PC-9 (cell line): ENCODE data around the gene GOLPH3. TPM values are rescaled to one million over a fixed set of nuclear protein-coding genes. Genes with fewer than 3 reads are reported as not detected.

Experiments used
- BruUV-seq: library from RNA; stranded (reverse); fragments of 400-500 nt; replicated peaks from 2 replicates; lab custom pipeline; 2021; lab: Mats Ljungman, UMichigan
- CTCF ChIA-PET: fragments of 300-600 bp; sonication (Branson Sonifier 250); formaldehyde crosslinking; loops from one replicate; lab custom pipeline; 2022; ENCODE audit warnings: antibody characterized with exemption; lab: Charles Lee
- POLR2A ChIA-PET: fragments of 300-600 bp; sonication (Branson Sonifier 250); formaldehyde crosslinking; loops from one replicate; lab custom pipeline; 2022; ENCODE audit warnings: antibody characterized with exemption; ENCODE audit not compliant: unreplicated experiment; lab: Charles Lee
- DNase-seq, 2 experiments: peaks; one replicate each; pipeline versions ENCODE4 v3.0.0 to v3.0.0-alpha.2; 2015 to 2022; ENCODE audit warnings: mixed read lengths in 1 of 2
- H2AFZ ChIP-seq: fragments of 200-600 bp; sonication (generic); 2 replicates; pipeline ENCODE4 v1.8.1; 2017; ENCODE audit warnings: antibody characterized with exemption
- H3F3A ChIP-seq: fragments of 200-600 bp; sonication (generic); 2 replicates; pipeline ENCODE4 v1.8.1; 2017; ENCODE audit warnings: antibody characterized with exemption, mild to moderate bottlenecking, low read depth; ENCODE audit not compliant: insufficient read depth
- H3K27ac ChIP-seq: fragments of 200-600 bp; sonication (generic); 2 replicates; pipeline ENCODE4 v1.6.1; 2016; ENCODE audit warnings: mixed run types
- H3K27me3 ChIP-seq: fragments of 200-600 bp; sonication (generic); 2 replicates; pipeline ENCODE4 v1.6.1; 2016; ENCODE audit warnings: low read depth, mixed run types; ENCODE audit not compliant: insufficient read depth
- H3K36me3 ChIP-seq: fragments of 200-600 bp; sonication (generic); 2 replicates; pipeline ENCODE4 v1.6.1; 2016; ENCODE audit warnings: low read depth, mixed run types
- H3K4me1 ChIP-seq: fragments of 200-600 bp; sonication (generic); replicated peaks from 2 replicates; pipeline ENCODE4 v1.6.1; 2016; ENCODE audit warnings: mixed run types; ENCODE audit not compliant: insufficient read depth
- H3K4me2 ChIP-seq: fragments of 200-600 bp; sonication (generic); 2 replicates; pipeline ENCODE4 v1.6.1; 2017; ENCODE audit warnings: mixed run types
- H3K4me3 ChIP-seq: fragments of 200-600 bp; sonication (generic); 2 replicates; pipeline ENCODE4 v1.6.1; 2016; ENCODE audit warnings: mixed run types
- H3K79me2 ChIP-seq: fragments of 200-600 bp; sonication (generic); 2 replicates; pipeline ENCODE4 v1.6.1; 2017; ENCODE audit warnings: low read depth, mixed run types
- H3K9me2 ChIP-seq: fragments of 200-600 bp; sonication (generic); 2 replicates; pipeline ENCODE4 v1.8.1; 2017; ENCODE audit warnings: mild to moderate bottlenecking; ENCODE audit not compliant: insufficient read depth
- H3K9me3 ChIP-seq: fragments of 200-600 bp; sonication (generic); 2 replicates; pipeline ENCODE4 v1.8.1; 2016; ENCODE audit warnings: low read depth; ENCODE audit not compliant: insufficient read depth
- H4K20me1 ChIP-seq: fragments of 200-600 bp; sonication (generic); 2 replicates; pipeline ENCODE4 v1.8.1; 2017; ENCODE audit not compliant: insufficient read depth
- CTCF ChIP-seq: fragments of 200-600 bp; sonication (generic); conservative IDR thresholded peaks from 2 replicates; pipeline ENCODE4 v1.6.1; 2017; ENCODE audit warnings: mixed run types, antibody characterized with exemption, mild to moderate bottlenecking, moderate library complexity
- EZH2 ChIP-seq: fragments of 200-600 bp; sonication (generic); IDR thresholded peaks from 2 replicates; pipeline ENCODE4 v1.8.0; 2017; ENCODE audit warnings: antibody characterized with exemption, low read depth
- intact Hi-C: fragments of 100-400 bp; cut with micrococcal nuclease; formaldehyde crosslinking; loops from one replicate; pipeline ENCODE4 v1.10.0; 2022; ENCODE audit not compliant: unreplicated experiment
- total RNA-seq: library from RNA; stranded (reverse); gene quantifications from 2 replicates; pipeline ENCODE4 v1.2.3, GENCODE V29; 2021

Gene GOLPH3
- total RNA-seq, 1 experiment from 2014 or later = 179 TPM

GRCh38 chr5:32109236-32109635 is 64.9 kb downstream of the GOLPH3 start:
- Histone ChIP-seq H3K4me1 (no peaks in the 10 kb centered on the region), H3K9me3 (no peaks in the 10 kb centered on the region), H3K36me3 (peaks cover 36% of the 10 kb centered on the region), H3K4me2 (no peak overlapping the region), H3K27ac (no peak overlapping the region), H4K20me1 (peaks cover 20% of the 10 kb centered on the region), H3K4me3 (no peak overlapping the region), H3K79me2 (no peaks in the 10 kb centered on the region), H2AFZ (no peak overlapping the region), H3K9me2 (no peaks in the 10 kb centered on the region), H3K27me3 (no peaks in the 10 kb centered on the region), H3F3A (peaks cover 4% of the 10 kb centered on the region; the same call in 1 of the 2 replicates)
- POLR2A ChIA-PET = no interaction called here
- TF ChIP-seq EZH2 (no peak), CTCF (no peak)
- intact Hi-C loops = loop anchor here (5.0 kb wide), 2 partner anchors 123 to 218 kb away; no protein-coding TSS in a partner anchor
- no TSS peak for BruUV-seq
- DNase-seq = no peak
- CTCF ChIA-PET = interaction anchor here (0.6 to 0.7 kb wide), 2 partner anchors 65 to 206 kb away, joined by 3 to 4 read pairs; partner anchors contain the start of gene GOLPH3

- no TSS peak for BruUV-seq
- H3K4me3 ChIP-seq = no peak overlapping the region
- DNase-seq = no peak
- H3K9me2 ChIP-seq = no peaks in the 10 kb centered on the region
- H3K9me3 ChIP-seq = no peaks in the 10 kb centered on the region
- H4K20me1 ChIP-seq = peaks cover 15% of the 10 kb centered on the region; the same call in 1 of the 2 replicates
- peaks cover 4% of the 10 kb centered on the region; the same call in 1 of the 2 replicates for H3F3A ChIP-seq
- no peak overlapping the region for H3K4me2 ChIP-seq
- CTCF ChIA-PET = interaction anchor here (0.6 kb wide), 1 partner anchor 220 kb away, joined by 3 read pairs; no protein-coding TSS in a partner anchor
- H3K4me1 ChIP-seq = no peaks in the 10 kb centered on the region
- POLR2A ChIA-PET = interaction anchor here (0.7 kb wide), 1 partner anchor 547 kb away, joined by 5 read pairs; no protein-coding TSS in a partner anchor
- no peaks in the 10 kb centered on the region for H3K27me3 ChIP-seq
- H3K79me2 ChIP-seq = no peaks in the 10 kb centered on the region
- no peak for TF ChIP-seq EZH2
- TF ChIP-seq CTCF = no peak
- H2AFZ ChIP-seq = no peak overlapping the region
- intact Hi-C loops = loop anchor here (5.0 kb wide), 2 partner anchors 124 to 219 kb away; no protein-coding TSS in a partner anchor
- peaks cover 35% of the 10 kb centered on the region for H3K36me3 ChIP-seq
- H3K27ac ChIP-seq = no peak overlapping the region
Observed at GRCh38 chr5:32108167-32108566, 66.0 kb downstream of the GOLPH3 start.

GRCh38 chr5:32107291-32107690 is 66.8 kb downstream of the GOLPH3 start:
- Histone ChIP-seq H3K4me3 (no peak overlapping the region), H3K4me1 (no peaks in the 10 kb centered on the region), H3K9me2 (no peaks in the 10 kb centered on the region), H3F3A (peaks cover 4% of the 10 kb centered on the region; the same call in 1 of the 2 replicates), H4K20me1 (peaks cover 15% of the 10 kb centered on the region; the same call in 1 of the 2 replicates), H3K79me2 (no peaks in the 10 kb centered on the region), H3K27ac (no peak overlapping the region), H2AFZ (no peak overlapping the region), H3K9me3 (no peaks in the 10 kb centered on the region), H3K4me2 (no peak overlapping the region), H3K36me3 (peaks cover 41% of the 10 kb centered on the region), H3K27me3 (no peaks in the 10 kb centered on the region)
- ChIA-PET CTCF (no interaction called here), POLR2A (no interaction called here)
- no peak for DNase-seq
- TF ChIP-seq CTCF = no peak
- no peak for TF ChIP-seq EZH2
- intact Hi-C loops = loop anchor here (5.0 kb wide), 2 partner anchors 125 to 220 kb away; no protein-coding TSS in a partner anchor
- no TSS peak for BruUV-seq
